ENCODE data around the gene CFLAR.

- no peak for TF ChIP-seq CTCF (IDR thresholded peaks at IDR 0.05; ENCODE audit: low read depth, low read length, missing input control)
- no peak for TF ChIP-seq REST (IDR thresholded peaks at IDR 0.05)
- no peak for TF ChIP-seq FOXA1 (IDR thresholded peaks at IDR 0.05)
- no peak for TF ChIP-seq RXRA (IDR thresholded peaks at IDR 0.05)
- no peak for TF ChIP-seq SP1 (IDR thresholded peaks at IDR 0.05)
Measured at GRCh38 chr2:201180010-201180409, 64.0 kb downstream of the CFLAR start.
